ENCODE results near the gene SCAP.
"Not testable (repeated sequence)": the region's sequence is repeated elsewhere in the genome, so short reads cannot be mapped to it uniquely, and the experiment has no call there.

Gene SCAP

DNA sequence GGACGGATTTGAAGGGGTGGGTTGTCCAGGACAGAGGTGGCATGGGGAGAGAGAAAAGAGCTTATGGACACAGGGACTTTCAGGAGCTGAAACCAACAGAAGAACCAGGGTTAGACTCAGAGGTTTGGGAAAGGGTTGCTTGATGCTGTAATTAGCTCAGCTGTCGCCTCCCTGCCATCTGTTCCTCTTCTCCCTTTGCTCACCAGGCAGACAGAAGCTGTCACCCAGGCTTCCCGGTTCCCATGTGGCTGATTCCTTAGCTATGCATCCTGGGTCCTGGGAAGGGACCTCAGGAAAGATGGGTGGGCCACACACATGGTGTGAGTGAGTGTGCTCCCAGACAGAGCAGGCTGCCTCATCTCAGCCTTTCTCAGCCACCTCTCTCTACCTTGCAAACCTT lies 80.9 kb downstream of the SCAP start:
- no peak for DNase-seq (ENCODE audit: low spot score)

DNA sequence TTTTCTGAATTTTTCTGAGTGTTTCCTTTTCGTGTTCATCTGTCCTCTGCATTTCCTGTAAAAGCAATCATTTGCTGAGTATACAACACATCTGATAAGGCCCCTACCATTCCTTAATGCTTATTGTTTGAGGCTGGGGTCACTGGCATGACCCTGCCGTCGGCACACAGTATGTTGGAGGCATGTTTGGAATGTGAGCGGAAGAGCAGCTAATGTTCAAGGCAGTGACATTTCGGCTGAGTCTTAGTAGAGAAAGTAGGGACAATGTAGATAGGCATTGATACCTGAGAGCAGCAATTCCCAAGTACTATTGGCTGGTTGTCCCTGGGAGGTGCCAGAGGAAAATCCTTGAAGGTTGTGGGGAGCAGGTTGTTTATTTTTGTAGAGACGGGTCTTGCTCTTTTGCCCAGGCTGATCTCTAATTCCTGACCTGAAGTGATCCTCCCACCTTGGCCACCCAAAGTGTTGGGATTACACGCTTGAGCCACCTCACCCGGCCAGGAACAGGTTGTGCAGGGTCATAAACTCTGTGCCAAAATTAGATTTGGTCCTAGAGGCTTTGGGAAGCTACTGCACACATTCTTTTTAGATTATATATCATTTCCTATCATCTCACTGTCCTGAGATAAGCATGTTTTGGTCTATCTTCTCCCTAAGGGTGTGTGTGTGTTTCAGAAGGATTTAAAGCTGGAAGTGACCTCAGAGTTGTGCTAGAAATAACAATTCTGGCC lies 81.4 kb downstream of the SCAP start:
- DNase-seq (ENCODE audit: low spot score): no peak

DNA sequence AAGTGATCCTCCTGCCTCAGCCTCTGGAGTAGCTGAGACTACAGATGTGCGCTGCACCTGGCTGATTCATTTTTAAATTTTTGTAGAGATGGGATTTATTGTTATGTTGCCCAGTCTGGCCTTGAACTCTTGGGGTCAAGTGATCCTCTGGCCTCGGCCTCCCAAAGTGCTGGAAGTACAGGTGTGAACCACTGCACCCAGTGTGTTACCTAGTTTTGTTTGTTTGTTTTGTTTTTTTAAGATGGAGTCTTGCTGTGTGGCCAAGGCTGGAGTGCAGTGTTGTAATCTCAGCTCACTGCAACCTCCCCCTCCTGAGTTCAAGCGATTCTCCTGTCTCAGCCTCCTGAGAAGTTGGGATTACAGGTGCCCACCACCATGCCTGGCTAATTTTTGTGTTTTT lies 82.8 kb downstream of the SCAP start:
- no peak for DNase-seq (ENCODE audit: low spot score)

DNA sequence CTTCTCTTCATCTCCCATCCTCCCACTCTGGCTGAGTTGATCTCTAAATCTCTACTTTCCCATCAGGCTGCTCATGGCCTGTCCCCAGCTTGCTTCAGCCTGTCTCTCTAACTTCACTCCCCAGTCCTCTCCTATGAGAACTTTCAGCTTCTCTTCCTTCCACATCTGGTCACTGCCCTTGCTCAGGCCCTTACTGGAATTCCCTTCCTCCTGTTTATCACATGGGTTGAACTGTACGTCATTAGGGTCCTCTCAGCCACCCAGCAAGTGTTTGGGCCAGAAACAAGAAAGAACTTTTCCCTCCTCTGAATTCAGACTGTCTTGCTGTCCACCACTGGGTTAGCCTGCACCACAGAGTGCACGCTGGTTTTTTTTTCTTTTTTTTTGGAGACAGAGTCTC lies 89.9 kb downstream of the SCAP start:
- no peak for DNase-seq (ENCODE audit: low spot score)

DNA sequence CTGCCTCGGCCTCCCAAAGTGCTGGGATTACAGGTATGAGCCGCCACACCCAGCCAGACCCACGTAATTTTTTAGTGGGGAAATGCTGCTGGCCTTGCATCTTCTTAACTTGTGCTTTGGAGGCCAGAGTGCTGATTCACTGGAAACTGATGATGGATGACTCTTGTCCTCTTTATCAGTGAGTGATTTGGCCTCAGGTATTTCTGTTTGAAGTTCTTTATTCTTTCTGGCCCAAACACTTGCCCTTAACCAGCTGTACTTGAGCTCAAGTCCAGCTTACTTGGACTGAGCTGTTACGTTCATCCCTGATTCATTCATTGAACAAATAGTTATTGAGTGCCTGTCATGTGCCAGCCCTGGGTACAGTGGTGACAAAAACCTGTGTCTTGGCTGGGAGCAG lies 90.7 kb downstream of the SCAP start:
- DNase-seq (ENCODE audit: low spot score): no peak

DNA sequence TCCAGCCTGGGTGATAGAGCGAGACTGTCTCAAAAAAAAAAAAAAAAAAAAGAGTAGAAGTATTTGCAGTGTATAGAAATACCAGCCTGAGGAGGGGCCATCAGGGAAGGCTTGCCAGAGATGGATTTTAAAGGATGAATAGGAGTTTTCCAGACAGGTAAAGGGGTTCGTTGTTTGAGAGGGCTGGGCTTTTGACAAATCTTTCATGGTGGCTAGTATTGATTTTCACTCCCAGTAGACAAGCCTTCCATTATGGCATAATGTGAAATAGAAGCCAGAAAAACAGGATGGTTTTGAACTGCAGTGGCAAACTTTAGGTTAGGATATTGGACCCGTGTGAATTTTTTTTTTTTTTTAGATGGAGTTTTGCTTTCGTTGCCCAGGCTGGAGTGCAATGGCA lies 91.3 kb downstream of the SCAP start:
- no peak for DNase-seq (ENCODE audit: low spot score)

DNA sequence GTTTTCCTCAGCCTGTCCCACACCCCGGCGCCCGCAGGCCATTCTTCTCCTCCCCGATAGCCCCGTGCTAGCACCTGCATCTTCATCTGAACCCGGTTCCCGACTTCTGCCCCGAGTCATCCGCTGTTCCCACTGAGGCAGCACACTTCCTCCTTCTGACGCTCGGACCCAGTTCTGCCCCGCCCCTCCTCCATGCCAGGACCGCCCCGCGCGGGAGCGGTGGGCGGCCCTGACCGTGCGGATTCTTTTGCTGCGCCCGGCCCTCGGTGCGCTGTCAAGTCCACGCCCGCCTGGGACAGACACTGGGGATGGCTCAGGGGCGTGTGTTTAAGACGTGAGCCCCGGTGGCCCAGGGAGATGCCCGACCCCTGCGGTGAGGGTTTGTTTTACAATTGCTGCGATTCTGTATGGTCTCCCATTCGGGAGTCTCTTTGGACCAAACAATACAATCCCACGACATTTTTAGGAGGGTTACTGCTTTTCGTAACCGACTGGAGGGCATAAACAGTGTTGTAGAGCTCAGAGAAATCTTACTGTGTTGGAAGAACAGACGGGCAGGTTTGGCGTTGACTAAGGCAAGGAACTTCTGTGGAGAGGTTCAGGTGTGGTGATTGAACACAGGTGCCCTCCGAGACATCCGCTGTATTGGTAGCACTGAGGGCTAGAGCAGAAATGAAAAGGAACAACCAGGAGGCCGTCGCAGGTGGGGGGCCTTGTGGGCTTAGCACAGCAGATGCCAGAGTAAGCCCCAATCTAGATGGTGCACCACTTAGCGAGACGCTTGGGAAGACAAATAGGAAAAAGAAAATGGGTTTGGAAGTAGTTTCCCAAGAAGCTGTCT lies 94.2 kb downstream of the SCAP start:
- peak; percentile 93 for DNase-seq (ENCODE audit: low spot score)

DNA sequence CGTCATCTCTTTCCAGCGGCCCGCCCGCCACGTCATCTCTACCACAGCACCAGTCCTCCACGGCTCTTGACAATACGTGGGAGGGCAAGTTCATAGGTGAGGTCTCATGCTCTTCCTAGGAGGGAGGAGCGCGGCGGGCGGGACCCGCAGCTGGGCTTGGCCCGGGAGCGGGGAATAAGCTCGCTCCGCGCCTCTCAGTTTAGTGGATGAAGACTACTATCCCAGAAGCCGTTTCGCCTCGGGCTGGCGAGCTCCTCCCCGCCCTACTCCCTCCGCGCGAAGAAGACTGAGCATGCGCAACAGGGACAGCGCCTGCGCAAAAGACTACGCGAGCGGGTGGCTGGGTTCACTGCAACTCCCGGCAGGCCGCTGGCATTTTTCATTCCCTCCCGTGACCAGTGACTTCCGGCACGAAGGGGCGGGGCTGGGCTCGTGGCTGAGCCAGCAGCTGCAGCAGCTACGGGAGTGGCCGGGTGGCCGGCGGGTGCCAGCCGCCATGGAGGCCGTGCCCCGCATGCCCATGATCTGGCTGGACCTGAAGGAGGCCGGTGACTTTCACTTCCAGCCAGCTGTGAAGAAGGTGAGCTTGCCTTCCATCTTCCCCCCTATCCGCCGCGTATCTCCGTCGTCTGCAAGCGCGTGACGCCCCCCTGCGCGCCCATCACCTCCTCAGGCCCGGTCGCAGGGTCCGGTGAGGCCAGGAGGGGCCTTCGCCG lies 95.0 kb downstream of the SCAP start, which contains the start of gene PTPN23:
TSS of gene PTPN23 (plus strand) at position 421 of the 716 bp plus-strand sequence. CDS start at position 497, 76 bp downstream.
- DNase-seq (ENCODE audit: low spot score): peak; percentile 99

DNA sequence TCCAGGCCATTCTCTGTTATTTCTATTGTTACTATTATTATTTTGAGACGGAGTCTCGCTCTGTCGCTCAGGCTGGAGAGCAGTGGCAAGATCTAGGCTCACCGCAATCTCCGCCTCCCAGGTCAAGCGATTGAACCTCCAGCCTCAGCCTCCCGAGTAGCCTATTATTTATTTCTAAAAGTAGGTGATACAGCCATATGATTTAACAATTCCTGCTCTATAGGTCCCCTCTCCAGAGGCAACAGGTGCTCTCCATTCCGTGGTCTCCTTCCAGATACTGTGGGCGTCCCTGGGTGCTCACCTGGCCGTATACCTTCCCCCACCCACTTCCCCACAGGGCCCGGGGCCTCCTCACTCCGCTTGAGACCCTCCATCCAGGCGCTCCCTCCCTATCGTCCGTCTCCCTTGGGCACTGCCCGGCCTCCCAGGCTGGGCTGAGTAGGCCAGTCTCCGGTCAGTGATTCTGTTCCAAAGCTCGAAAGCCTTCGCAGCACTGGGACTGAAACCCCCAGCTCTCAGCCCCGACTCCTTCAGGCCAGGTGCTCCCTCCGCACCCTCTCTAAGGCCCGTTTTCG lies 95.6 kb downstream of the SCAP start:
- DNase-seq (ENCODE audit: low spot score): no peak

DNA sequence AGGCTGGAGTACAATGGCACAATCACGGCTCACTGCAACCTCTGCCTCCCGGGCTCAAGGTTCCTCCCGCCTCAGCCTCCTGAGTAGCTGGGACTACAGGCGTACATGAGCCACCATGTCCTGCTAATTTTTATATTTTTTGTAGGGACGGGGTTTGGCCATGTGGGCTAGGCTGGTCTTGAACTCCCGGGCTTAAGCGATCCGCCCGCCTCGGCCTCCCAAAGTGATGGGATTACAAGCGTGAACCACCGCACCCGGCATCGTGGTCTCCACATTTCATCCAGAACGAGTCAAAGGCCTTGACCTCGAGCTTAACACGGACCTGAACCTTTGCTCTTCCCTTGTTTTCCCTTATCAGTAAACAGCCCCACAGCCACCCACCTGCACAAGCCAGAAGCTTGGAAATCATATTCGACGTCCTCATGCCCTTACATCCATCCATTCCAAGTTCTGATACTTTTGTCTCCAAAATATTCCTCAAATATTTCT lies 96.3 kb downstream of the SCAP start:
- DNase-seq (ENCODE audit: low spot score): no peak

DNA sequence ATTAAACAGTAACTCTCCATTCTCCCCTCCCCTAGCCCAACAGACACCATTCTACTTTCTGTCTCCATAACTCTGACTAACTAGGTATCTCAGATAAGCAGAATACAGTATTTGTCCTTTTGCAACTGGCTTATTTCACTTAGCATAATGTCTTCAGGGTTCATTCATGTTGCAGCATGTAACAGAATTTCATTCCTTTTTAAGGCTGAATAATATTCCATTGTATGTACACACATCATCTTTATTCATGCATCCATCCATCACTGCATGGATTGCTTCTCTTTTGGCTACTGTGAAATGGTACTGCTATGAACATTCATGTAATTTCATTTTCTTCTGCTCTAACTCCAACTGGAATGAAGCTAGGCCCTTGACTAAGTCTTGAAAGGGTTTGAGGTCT lies 96.9 kb downstream of the SCAP start:
- no peak for DNase-seq (ENCODE audit: low spot score)

DNA sequence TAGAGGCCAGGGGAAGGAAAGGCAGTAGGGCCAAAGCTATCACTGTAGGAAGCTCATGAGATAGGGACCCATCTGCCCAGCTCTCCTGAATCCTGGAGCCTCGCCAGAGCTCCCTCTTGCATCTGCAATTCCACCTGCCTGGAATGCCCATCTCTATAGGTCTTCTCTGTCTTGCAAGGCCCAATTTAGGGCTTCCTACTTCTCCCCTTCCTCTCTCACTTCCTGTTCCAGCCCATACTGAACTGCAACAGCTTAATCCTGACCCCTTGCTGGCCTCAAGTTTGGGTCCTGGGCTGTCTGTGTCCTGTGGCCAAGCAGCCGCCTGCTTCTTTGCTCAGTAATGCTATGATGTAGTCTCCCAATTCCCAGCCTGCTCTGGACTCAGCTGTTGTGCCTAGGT lies 98.6 kb downstream of the SCAP start:
- DNase-seq (ENCODE audit: low spot score): no peak

DNA sequence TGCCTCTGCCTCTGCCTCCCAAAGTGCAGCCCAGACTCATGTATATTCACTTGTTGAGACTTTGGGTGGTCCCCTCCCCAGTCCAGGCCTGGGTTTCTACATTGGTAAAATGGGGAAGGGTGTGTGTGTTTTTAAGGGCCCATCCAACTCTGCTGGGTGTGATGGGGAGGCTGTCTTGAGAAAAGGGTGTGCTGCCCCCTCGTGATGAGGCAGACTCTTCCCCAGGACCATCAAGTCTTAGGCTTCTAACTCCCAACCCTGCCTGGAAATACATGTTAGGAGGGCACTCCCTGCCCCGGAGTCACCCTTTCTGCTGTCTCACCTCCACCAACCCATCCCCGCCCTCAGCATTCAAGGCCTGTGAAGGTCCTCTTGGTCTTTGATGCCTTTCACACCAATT lies 99.3 kb downstream of the SCAP start:
- DNase-seq (ENCODE audit: low spot score): no peak

DNA sequence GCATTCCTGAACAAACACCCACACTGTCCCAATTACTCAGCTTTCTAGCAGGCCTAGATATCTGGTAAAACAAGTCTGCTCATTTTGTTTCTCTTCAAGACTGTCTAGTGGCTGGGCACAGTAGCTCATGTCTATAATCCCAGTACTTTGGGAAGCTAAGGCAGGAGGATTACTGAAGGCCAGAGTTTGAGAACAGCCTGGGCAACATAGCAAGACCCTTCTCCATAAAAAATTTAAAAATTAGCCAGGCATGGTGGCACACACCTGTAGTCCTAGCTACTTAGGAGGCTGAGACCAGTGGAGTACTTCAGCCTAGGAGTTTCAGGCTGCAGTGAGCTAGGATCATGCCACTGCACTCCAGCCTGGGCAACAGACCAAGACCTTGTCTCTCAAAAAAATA lies 101.2 kb downstream of the SCAP start:
- DNase-seq (ENCODE audit: low spot score): no peak

DNA sequence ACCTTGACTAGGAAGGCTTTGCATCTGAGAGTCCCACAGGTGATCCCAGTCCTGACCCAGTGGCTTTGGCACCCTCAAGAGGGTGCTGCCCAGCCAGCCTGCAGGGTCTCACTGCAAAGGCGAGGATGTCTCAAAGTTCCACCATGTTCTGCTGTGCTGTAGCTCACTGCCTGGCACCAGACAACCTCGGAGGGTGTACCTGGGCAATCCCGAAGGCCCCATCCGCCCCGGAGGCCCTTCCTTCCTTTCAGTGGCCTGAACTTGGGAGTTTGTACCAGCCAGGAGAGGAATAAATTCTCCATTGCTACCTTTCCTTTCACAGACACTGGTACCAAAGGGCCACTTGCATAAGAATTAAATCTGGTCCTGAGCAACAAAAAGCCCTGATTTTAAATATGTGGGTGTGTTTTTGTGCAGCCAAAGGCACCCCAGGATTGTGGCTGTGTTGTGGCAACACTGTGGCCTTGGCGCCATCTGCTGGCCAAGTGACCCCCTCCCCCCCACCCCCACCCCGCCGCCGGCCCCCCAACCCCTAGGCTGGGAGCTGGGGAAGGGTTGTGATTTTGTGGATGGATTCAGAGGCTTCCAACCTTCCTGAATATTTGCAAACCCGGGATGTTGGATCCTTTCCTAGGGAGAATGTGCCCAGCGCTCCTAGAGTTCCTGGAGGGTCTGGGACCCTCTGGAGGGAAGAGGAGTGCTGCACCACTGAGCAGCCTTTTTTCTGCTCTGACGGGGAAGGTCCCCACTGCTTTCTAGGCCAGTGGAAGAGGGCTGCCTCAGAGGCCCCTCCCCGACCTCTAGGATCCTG lies 104.6 kb downstream of the SCAP start:
- DNase-seq (ENCODE audit: low spot score): no peak

DNA sequence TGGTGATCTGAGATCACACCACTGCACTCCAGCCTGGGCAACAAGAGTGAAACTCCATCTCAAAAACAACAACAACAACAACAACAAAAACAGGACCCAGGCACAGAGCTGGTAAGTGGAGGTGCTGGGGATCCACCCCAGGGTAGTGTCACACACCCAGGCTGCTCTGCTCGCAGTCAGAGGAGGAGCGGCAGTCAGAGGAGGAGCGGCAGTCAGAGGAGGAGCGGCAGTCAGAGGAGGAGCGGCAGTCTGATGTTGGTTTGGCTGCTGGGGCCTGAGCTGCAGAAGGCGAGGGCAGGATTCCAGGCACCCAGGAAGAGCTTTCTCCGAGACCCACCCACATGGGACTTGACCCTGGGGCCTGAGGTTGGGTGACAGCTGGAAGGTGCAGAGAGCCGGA lies 105.7 kb downstream of the SCAP start:
- DNase-seq (ENCODE audit: low spot score): not testable (repeated sequence)

DNA sequence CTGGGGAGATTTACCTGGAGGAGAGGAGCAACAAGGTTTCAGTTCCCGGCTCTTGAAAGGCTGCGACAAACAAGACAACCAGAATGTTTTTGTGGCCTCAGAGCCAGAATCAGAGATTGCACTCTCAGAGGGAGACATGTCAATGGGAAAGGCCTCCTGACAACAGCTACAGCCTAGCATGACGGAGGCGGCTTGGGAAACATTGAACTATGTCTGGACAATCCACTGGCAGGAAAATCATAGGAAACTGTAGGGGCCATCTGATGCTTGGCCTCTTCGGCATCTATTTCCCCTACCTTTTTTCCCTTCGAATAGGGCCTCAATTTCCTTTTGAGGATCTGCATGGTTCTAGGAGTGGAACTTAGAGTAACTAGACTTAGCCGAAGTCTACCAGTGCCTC lies 108.1 kb downstream of the SCAP start:
- DNase-seq (ENCODE audit: low spot score): no peak

DNA sequence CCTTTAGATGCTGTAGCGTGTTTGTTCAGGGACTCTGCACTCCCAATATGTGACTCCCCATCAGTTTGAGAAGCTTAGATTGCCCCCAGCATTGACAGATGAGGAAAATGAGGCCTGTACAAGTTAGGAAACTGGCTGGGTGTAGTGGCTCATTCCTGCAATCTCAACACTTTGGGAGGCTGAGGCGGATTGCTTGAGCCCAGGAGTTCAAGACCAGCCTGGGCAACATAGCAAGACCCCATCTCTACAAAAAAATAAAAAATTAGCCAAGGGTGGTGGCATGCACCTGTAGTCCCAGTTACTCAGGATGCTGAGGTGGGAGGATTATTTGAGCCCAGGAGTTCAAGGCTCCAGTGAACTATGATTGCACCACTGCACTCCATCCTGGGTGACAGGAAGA lies 108.9 kb downstream of the SCAP start:
- DNase-seq (ENCODE audit: low spot score): no peak

DNA sequence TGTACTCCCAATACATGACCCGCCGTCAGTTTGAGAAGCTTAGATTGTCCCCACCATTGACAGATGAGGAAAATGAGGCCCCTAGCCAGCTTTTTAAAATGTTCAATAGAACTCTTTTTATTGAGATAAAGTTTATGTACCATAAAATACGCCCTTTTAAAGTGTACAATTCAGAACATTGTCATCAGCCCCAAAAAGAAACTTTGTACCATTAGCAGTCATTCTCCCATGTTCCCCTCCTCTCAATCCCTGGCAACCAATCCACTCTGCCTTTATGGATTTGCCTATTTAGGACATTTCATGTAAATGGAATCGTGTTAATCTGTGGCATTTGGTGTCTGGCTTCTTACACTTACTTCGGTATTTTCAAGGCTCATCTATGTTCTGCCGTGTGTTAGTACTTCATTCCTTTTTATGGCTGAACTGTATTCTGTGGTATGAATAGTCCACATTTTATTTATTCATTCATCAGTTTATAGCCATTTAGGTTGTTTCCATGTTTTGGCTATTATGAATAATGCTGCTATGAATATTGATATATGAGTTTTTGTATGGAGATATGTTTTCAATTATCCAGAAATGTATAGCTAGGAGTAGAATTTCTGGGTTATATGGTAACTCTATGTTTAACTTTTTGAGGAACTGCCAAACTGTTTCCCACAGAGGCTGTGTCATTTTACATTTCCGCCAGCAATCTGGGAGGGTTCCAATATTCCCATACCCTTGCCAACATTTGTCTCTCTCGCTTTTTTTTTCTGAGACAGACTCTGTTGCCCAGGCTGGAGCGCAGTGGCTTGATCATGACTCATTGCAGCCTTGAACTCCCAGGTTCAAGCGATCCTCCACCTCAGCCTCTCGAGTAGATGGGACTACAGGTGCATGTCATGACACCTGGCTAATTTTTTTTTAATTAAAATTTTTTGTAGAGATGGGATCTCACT lies 110.3 kb downstream of the SCAP start:
- DNase-seq (ENCODE audit: low spot score): no peak
